HFF-Myc (cell line): ENCODE data around the gene ZMYND8.

Source experiments
- DNase-seq: peaks from one replicate; pipeline ENCODE4 v3.0.0-alpha.2; 2011; ENCODE audit warnings: low read depth; ENCODE audit errors: extremely low read depth
- H3K4me3 ChIP-seq: replicated peaks from 2 replicates; pipeline ENCODE4 v1.5.1; 2011; ENCODE audit warnings: low read depth, mild to moderate bottlenecking, control low read depth, low read length
- CTCF ChIP-seq: IDR thresholded peaks from 2 replicates; pipeline ENCODE4 v1.5.1; 2012; ENCODE audit warnings: mild to moderate bottlenecking, low read depth, low read length, control low read depth; ENCODE audit errors: missing control alignments

ZMYND8 gene

GRCh38 chr20:47304287-47304686 is 52.2 kb downstream of the ZMYND8 start:
- peak; percentile 45 for DNase-seq
- no peak for TF ChIP-seq CTCF
- no peak overlapping the region for H3K4me3 ChIP-seq

GRCh38 chr20:47303736-47304135 is 52.8 kb downstream of the ZMYND8 start:
- DNase-seq, result no peak
- TF ChIP-seq CTCF, result no peak
- H3K4me3 ChIP-seq, result no peak overlapping the region

GRCh38 chr20:47300071-47300470 is 56.4 kb downstream of the ZMYND8 start:
- DNase-seq, result no peak

GRCh38 chr20:47298624-47299023 is 57.9 kb downstream of the ZMYND8 start:
- no peak for DNase-seq
- no peak overlapping the region for H3K4me3 ChIP-seq
- no peak for TF ChIP-seq CTCF

More at GRCh38 chr20:47300071-47300470, 56.4 kb downstream of the ZMYND8 start:
- no peak for TF ChIP-seq CTCF
- H3K4me3 ChIP-seq, result no peak overlapping the region

GRCh38 chr20:47297746-47298145 is 58.8 kb downstream of the ZMYND8 start:
- no peak for DNase-seq
- H3K4me3 ChIP-seq, result no peak overlapping the region
- no peak for TF ChIP-seq CTCF

- H3K4me3 ChIP-seq, result no peak overlapping the region
- DNase-seq, result no peak
- no peak for TF ChIP-seq CTCF
Observed at GRCh38 chr20:47296950-47297349, 59.5 kb downstream of the ZMYND8 start.

- no peak for TF ChIP-seq CTCF
- DNase-seq, result no peak
Observed at GRCh38 chr20:47295921-47296426, 60.5 kb downstream of the ZMYND8 start.

More at GRCh38 chr20:47295921-47296426, 60.5 kb downstream of the ZMYND8 start:
- no peak overlapping the region for H3K4me3 ChIP-seq
